Stimulated activated CD8-positive, alpha-beta memory T cell treated with anti-CD3 and anti-CD28 coated beads, Interleukin-4, amount 100 ng/mL, for 48 hours (primary cell): ENCODE measurements around the gene ROR2.

Source experiments
- DNase-seq: peaks from one replicate; pipeline ENCODE4 v3.0.0-alpha.2; 2020

The ROR2 gene

DNA sequence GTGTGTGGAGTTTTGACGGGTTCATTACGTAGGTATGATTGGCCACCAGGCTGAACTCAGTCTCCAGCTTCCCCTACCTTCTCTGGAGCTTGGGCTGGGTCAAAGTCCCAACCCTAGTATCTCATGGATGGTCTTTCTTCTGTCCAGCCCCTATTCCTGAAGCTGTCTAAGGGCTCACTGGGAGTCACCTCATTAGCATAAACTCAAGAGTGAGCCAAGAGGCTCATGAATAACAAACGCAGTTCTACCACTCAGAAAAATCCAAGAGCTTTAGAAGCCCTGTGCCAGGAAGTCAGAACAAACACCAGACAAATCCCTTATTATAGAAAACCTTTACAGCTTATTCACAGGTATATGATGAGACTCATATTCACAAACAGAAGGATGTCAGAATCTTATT is 346.1 kb downstream of the ROR2 start:
- DNase-seq = no peak

DNA sequence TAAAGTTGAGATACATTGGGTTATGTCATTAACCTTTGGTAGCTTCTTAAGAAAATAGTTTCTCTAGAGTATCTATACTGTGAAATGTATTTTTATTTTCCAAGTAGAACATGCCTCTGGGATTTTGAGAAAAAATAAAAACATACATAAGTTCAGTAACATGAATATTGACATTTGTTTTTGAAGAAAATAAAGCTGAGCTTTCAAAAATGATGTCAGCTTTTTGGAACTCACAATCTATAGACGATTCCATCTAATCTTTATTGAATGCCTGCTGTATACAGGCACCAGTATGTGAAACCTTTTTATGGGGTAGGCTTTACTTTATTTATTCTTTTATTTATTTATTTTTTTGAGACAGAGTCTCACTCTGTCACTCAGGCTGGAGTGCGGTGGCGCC is 350.5 kb downstream of the ROR2 start:
- no peak for DNase-seq

DNA sequence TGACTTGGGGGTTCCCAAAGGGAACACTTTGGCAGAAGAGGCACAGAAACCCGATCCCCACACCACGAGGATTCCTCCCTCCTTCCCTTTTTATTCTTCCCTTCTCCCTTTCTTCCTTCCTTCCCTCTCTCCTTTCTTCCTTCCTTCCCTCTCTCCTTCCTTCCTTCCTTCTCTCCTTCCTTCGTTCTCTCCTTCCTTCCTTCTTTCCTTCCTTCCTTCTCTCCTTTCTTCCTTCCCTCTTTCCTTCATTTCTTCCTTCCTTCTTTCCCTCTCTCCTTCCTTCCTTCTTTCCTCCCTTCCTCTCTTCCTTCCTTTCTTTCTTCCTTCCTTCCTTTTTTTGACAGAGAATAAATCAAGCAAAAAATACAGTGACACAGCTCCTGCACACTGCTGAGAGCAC is 358.4 kb downstream of the ROR2 start:
- DNase-seq = no peak

DNA sequence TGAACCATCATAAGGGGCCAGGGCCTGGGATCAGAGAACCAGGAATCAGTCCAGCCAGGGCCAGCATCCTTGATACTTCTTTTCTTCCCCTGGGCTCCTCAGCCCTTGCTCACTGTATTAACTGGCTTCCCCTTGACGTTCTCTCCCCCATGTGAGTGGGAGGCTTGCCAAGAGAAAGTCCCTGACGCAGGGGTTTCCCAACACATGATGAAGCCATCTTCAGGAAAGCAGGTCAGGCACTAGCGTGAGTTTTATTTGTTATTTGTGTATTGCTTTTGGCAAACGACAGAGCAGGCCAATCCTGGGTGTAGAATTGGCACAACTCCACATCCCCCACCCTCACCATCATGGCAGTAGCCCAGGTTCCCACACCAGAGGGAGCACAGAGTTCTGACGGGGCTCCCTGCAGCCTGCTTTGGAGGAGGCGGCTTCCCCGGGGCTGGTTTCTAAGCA is 360.9 kb downstream of the ROR2 start:
- no peak for DNase-seq

DNA sequence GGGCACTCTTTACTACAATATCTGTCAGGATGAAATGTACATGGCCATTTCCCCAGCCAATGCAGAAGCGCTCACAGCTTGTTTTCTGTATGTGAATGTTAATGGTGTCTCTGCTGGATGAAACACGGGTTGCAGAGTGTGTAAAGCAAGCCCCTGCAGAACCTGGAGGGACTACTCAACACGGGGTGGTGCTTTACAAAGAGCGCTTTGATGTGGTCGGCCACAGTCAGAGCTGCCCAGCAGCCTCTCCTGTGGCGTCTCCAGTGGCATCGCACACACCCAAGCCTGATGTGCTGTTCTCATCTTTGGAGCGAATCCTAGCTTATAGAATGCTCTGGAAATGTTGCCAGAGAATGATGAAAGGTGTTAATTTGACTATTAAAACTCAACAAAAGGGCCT is 363.7 kb downstream of the ROR2 start:
- no peak for DNase-seq

DNA sequence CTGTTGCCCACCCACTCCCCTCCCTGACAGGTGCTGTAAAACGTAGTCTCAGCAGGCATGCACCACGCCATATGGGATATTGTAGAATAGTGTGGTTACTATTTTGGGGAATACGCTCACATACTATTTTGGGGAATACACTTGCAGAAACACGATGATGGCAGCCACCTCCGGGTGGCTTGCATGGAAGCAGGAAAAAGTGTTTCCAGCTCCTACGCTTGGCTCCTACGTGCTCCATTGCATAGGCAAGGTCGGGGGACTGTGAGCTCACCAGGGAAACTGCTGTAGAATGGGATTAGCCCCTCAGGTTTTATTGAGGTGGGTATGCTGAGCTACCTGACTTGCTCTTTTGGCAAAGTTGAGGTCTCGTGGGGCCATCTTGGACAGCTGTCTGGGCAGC is 366.1 kb downstream of the ROR2 start:
- no peak for DNase-seq

DNA sequence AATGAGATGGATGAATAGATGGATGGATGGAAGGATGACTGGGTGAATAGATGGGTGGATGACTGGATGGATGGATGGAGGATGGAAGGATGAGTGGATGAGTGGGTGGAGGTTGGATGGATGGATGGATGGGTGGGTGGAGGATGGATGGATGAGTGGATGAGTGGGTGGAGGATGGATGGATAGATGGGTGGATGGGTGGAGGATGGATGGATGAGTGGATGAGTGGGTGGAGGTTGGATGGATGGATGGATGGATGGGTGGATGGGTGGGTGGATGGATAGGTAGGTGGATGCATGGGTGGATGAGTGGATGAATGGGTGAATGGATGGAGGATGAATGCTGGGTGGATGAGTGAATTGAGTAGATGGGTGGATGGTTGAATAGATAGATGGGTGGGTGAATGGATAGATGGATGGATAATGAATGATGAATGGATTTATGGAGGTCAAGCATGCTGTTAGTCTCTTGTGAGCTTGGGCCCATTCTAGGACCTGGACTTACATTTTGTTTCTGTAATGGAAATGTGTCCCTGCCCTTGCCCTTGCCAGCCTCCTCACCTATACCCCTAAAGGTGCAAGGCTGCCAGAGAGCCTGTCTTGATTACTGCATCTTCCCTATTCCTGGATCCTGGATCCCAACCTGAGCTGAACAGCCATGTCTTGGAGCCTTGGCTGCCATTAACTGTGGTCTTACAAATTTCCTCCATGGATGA is 366.7 kb downstream of the ROR2 start:
- DNase-seq = no peak

DNA sequence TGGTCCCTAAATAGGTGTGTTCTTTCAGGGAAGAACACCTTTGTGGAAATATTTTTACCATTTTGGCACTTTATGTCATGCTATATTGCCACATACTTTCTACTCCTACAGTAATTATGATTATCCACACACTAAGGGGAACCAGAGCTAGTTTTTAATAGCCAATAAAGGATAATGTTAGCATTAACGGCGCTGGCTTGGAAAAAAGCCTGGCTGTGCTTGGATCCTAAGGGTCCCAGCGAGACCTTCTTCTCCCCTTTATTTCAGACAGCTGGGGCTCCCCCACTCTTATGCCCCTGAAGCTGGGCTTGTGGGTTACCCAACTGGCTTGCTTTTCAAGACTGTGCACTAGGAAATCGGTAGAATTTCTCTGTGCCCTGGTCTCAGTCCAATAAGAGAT is 367.8 kb downstream of the ROR2 start:
- DNase-seq = no peak

DNA sequence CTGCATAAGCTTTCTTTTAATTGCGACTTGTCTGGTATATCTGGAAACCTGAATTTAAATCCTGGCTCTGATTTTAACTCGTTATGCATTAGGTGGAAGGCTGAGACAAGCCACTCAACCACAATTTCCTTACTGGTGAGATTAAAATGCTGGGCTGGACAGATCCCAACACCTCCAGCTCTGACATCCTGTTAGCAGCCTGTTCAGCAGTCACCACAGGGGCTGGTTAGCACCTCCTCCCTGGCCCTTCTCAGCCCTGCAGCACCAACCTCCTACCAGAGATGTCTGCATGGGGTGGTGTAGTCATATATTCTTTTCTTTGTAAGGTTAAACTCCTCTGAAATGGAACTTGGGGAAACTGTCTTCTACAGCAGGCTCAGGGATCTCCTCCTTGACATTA is 369.9 kb downstream of the ROR2 start:
- DNase-seq = no peak

DNA sequence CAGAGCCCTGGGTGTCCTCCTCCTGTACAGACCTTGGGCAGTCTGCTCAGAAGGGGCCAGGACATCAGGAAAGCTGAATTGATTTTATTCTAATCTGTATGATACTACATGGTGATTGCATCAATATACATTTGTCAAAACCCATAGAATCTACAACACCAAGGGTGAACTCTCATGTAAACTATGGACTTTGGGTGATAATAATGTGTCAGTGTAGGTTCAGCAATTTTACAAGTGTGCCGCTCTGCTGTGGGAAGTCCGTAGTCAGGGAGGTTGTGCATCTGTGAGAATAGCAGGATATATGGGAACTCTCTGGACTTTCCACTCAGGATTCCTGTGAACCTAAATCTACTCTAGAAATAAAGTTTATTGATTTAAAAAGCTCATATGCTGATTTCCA is 371.1 kb downstream of the ROR2 start:
- no peak for DNase-seq

DNA sequence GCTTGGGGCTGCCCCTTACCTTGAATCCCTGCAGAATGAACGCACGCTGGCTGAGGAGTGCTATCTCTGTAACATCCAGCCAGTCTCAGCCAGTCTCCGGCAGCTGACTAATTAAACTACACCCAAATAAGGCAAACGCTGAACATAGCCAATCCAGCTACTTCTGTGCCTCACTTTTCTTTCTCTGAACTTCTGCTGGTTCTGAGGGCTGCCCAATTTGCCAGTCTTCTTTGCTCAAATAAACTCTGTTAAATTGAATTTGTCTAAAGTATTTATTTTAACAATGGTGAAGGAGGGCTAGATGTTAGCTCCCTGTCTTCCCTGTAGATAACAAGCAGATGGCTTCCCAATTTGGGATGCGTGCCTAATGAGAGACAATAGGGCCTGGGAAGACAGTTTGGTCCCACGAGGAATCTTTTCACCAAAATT is 372.4 kb downstream of the ROR2 start:
- DNase-seq = no peak

DNA sequence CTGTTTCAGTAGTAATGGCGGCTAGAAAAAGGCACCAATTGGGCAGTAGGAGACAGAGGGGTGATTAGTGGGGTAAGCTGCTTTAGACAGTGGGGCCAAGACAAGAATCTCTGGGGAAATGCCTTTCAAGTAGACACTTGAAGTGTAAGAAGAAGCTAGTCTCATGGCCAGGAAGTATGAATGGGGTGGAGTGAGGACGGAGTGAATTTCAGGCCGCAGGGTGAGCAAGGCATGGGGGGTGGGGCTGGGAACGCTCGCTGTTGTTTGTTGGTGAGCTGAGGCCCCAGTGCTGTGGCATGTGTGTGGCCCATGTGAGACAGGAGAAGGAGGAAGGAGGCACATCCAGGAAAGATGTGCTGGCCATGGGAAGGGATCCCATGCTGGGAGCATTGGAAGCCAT is 377.2 kb downstream of the ROR2 start:
- DNase-seq = no peak

DNA sequence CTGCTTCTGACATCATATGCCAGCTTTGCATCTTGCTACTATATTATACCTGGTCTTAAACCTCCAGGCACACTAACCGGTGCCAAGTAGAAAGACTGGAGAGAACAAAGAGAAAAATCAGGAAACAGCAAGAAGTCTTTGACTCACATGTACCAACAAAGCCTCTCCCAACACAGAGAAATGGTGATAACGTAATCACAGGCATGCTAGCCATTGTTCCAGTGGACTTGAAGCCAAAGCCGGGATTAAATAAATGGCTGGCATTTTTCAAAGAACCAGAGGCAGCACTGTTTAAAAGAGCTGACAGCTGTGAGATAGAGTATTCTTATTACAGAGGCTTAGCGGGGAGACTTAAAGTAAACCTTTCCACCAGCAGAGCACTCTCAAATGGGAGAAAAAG is 378.0 kb downstream of the ROR2 start:
- no peak for DNase-seq

DNA sequence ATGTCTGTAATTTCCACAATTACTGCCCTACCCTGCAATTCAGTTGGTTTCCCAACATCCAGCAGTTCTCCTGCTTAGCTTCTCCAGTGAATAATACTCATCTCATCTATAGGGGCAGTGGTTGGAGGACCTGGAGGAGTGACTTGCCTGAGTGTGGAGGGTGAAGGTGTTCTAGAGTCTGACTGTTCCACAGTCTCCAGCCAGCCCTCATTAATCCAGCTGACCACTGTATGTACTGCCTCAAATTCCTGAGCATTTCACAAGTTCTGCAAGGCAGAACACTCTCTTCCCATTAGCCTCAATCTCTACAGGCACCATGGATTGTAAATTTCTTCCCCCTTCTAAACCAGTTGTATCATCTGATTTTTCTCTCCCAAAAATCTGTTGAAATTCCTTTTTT is 379.0 kb downstream of the ROR2 start:
- DNase-seq = no peak

DNA sequence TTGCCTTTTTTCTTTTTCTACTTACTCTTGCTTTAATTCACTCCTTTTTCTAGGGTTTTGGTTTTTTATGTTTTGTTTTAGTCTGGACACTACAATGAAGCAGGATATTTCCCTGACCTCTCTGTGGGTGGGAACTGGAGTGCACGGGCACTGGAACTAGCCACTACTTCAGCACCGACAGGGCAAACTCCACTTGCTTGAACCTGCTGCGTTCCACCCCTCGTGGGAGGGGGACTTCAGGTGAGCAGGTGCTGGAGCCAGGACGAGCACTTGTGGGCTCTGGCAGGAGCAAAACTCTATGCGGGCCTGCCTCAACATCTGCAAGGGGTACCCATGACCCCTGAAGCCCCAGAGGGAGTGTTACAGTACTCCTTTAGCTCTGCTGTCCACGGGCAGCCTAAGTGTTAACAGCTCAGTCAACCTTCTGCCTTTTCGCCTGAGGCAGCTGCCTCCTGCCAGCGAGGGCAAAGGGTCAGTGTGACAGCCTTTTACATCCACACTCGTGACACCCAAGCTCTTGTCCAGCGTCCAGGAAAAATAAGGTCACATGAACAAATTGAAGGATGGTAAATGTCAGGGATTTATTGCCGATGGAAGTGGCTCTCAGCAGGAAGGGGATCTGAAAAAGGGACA is 382.3 kb downstream of the ROR2 start:
- no peak for DNase-seq

DNA sequence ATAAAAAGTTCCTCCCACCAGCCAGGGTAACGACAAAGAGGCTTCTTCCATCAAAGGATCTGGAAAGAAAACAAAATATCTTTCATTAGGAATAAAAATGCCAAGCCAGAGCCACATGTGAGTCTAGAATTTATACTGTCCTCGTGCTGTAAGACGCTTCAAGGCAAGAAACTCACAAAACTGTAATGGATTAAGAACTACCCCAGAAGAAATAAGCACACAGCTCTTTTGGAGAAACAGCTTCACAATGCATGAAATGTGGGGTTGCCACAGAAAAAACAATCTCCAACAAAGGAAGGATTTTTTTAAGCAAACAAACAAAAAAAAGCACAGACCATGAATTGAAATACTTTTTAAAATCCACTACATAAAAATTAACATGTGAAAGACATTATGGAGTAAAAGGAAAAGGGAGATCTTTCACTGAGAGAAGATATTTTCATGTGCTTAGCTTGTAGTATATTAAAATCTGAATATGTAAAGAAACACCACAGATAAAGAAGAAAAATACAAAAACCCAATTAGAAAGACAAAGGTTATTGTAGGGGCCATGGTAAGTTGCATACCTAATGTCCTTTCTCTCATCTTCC is 385.9 kb downstream of the ROR2 start:
- DNase-seq = no peak

DNA sequence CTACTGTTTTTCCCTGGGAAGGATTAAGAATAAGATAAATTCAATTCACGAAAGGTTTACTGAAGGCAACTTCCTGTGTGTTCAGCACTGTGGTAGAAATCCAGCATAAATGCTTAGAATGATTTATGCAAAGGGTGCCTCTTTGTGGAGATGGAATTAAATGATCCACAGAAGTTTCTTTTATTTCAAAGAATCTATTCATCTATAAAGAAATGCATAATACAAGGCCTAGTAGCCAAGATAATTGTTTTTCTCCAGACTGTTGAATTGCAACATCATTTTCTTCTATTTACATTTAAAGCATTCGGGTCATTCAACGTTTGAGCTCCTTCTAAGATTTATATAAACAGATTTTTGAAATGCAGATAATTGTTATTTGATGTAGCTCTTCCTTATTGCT is 387.6 kb downstream of the ROR2 start:
- no peak for DNase-seq

DNA sequence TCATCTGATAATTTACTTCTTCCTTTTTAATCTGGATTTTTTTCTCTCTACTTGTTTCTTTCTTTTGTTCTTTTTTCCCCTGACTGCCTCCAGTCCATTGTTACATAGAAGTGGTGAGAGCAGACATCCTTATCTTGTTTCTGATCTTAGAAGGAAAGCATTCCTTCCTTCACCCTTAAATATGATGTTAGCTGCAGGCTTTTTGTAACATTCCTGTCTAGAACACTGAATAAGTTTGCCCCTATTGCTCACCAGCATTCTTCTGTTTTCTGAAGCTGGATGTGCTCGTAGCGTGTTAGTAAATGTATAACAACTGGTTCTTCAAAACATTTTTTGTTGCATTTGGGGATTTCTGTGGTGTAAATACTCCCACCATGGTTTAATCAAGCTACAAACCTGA is 389.7 kb downstream of the ROR2 start:
- DNase-seq = no peak

DNA sequence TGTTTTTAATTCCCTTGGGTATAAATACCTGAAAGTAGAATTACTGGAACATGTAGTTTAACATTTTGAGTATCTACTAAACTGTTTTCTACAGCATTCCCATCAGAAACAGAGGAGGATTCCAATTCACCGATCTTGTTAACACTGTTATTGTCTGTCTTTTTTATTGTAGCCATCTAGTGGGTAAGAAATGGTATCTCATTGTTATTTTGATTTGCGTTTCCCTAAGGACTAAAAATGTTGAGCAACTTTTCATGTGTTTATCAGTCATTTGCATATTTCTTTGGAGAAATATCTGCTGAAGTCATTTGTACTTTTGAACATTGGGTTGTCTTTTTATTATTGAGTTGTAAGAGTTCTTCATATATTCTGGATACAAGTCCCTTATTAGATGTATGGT is 391.1 kb downstream of the ROR2 start:
- no peak for DNase-seq

DNA sequence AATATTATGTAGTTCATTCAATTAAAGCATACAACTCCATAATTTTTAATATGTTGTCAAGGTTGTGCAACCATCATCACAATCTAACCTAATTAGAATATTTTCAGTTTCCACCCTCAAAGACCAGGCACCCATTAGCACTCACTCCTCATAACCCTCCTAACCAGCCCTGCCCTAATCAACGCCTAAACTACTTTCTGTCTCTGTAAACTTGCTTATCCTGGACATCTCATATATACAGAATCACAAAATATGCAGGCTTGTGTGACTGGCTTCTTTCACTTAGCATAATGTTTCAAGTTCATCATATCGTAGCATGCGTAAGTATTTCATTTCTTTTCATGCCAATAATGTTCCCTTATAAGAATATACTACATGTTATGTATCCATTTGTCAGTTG is 391.6 kb downstream of the ROR2 start:
- DNase-seq = no peak

DNA sequence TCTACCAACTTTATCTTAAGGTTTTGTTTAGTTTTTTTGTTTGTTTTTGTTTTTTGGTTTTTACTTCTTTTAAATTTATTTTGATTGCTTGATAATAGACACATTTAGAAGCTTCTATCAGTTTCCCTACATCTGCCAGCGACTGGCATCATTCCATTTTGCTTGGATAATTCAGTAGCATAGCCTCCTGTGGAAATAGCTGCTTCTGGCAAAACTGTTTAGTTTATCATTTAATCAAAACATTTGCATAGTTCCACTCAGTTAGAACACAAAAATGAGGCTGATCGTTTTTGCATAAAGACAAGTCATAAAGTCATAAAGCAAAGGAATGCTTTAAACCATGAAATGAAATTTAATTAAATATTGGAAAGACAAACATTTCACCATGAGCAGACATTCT is 392.7 kb downstream of the ROR2 start:
- no peak for DNase-seq

DNA sequence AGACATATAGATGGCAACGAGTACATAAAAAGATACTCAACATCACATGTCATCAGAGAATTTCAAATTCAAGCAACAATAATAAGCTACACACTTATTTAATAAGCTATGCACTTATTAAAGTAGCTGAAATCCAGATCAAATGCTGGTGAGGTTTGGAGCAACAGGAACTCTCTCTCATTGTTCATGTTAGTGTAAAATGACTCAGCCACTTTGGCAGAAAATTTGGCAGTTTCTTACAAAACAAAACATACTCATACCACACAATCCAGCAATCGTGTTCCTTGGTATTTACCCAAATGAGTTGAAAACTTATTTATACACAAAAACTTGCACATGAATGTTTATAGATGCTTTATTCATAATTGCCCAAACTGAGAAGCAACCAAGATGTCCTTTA is 394.9 kb downstream of the ROR2 start:
- DNase-seq = no peak

DNA sequence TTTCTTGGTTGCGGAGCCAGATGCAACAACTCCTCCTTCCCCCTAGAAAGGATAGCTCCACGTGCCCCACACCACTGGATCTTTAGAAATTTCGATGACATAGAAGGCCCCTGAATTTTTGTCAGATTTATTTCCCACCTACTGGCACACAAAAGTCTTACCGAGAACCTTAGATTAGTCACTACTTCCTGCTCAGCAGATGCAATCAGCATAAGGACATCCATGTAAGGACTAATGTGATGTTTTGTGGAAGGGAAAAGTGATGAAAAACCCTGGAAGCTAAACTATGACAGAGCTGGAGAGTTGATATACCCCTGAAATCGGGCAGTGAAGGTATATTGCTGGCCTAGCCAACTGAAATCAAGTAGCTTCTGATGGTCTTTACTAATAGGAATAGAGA is 400.9 kb downstream of the ROR2 start:
- no peak for DNase-seq

DNA sequence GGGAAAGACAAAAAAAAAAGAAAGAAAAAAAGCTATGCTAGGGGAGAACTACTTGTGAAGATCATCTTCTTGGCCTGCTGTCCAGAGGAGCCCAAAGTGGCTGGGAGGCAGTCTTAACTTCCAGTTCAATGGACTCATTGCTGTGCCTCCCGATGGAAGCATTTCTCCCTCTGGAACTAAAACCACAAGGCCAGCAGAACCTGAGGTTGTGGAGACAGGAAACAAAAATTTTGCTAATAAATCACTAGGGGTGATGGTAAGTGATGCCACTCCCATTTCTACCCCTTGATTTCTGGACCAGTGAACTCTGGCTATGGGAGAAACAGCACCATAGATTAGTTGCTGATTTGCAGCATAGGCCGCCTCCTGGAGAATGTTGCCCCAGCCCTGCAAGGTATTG is 402.9 kb downstream of the ROR2 start:
- DNase-seq = no peak

DNA sequence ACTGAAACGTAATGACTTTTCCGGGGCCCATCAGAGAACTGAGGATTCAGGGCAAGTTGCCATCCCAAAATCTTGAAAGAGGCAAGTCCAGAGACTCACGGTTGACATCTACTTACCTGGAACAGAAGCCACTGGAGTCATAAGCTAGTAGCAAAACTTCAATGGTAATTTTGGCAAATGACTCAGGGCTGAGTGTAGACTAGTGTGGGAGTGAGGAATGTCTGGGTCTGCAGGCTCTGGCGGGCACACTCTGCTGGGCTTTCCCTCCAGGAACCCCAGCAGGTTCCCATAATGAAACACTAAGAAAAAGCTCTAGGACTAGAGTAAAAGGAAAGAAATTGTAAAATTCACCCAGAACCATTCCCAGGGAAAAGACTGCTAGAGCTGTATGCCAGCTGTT is 403.5 kb downstream of the ROR2 start:
- DNase-seq = no peak
